ENCODE data around the gene GRIP1.

Gene GRIP1

DNA sequence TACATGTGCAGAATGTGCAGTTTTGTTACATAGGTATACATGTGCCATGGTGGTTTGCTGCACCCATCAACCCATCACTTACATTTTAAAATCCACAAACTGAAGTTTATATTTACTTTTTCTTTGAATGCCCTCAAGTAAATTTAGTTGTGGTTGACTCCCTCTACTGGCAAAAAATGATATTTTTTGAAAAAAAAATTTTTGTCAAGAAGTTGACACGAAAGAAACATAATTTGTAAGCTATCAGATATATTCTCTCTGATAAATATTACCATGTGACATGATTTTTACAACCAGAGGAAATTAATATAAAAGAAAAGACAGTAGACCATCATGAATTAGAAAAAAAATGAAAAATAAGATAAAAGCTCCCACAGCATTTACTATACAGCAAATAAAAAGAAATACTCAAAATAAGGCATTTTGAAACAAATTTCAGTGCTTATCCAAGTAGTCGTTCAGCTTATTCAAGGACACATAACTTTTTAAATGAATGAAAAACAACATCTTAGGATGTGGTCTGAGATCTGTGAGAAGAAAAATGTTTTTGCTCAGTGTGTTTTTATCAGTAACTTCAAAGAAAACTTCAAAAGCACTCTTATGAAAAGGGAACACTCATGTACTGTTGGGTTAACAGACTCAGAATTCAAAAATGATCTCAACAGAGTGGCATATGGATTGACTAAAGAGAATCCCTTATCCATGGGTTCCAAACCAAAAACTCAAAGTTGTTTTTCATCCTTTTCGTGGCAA is 30.0 kb upstream of the GRIP1 start:
- CTCF ChIA-PET = interaction anchor here (0.7 to 5.6 kb wide), 19 partner anchors 9 to 1929 kb away, joined by 3 to 26 read pairs (median 5); no protein-coding TSS in a partner anchor
- TF ChIP-seq, protein P1, sequence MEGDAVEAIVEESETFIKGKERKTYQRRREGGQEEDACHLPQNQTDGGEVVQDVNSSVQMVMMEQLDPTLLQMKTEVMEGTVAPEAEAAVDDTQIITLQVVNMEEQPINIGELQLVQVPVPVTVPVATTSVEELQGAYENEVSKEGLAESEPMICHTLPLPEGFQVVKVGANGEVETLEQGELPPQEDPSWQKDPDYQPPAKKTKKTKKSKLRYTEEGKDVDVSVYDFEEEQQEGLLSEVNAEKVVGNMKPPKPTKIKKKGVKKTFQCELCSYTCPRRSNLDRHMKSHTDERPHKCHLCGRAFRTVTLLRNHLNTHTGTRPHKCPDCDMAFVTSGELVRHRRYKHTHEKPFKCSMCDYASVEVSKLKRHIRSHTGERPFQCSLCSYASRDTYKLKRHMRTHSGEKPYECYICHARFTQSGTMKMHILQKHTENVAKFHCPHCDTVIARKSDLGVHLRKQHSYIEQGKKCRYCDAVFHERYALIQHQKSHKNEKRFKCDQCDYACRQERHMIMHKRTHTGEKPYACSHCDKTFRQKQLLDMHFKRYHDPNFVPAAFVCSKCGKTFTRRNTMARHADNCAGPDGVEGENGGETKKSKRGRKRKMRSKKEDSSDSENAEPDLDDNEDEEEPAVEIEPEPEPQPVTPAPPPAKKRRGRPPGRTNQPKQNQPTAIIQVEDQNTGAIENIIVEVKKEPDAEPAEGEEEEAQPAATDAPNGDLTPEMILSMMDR (IDR thresholded peaks at IDR 0.05; ENCODE audit: control extremely low read depth, extremely low read depth, low read depth, missing control alignments) = peak; percentile 32
- DNase-seq (ENCODE audit: extremely low spot score) = no peak
- POLR2A ChIA-PET = no interaction called here

DNA sequence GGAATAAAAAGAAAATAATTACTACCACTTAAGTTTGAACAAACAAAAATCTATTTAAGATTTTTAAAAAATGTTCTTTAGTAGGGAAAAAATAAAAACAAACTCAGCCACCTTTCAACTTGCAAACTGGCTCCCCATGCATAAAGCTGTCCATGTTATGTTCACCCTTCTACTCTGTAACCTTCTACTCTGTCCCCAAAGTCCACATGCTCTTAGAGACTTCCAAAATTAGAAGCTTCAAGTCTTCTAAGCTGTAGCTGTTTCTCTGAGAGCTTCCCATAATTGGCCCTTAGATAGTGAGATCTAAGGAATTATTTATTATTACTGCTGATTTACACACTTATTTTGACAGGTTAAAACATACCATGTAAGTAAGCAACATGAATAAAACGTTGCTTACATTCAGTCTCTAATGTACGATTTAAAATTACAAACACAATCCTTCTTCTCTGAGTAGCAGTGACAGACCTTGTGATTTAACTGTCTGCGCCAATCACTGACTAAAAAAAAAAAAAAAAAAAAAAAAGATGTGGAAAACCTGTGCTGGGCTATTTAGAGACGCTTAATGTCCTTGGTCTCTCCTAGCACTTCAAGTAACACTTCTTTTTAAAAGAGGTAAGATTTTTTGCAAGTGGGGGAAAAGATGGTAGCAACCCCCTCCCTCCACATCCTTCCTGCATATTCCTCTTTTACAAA is 28.3 kb upstream of the GRIP1 start:
- CTCF ChIA-PET = interaction anchor here (0.8 to 1.1 kb wide), 2 partner anchors 10 to 354 kb away, joined by 3 to 4 read pairs; no protein-coding TSS in a partner anchor
- no peak for DNase-seq (ENCODE audit: extremely low spot score)
- POLR2A ChIA-PET = no interaction called here
- TF ChIP-seq, protein P1 (IDR thresholded peaks at IDR 0.05; ENCODE audit: control extremely low read depth, extremely low read depth, low read depth, missing control alignments) = no peak

DNA sequence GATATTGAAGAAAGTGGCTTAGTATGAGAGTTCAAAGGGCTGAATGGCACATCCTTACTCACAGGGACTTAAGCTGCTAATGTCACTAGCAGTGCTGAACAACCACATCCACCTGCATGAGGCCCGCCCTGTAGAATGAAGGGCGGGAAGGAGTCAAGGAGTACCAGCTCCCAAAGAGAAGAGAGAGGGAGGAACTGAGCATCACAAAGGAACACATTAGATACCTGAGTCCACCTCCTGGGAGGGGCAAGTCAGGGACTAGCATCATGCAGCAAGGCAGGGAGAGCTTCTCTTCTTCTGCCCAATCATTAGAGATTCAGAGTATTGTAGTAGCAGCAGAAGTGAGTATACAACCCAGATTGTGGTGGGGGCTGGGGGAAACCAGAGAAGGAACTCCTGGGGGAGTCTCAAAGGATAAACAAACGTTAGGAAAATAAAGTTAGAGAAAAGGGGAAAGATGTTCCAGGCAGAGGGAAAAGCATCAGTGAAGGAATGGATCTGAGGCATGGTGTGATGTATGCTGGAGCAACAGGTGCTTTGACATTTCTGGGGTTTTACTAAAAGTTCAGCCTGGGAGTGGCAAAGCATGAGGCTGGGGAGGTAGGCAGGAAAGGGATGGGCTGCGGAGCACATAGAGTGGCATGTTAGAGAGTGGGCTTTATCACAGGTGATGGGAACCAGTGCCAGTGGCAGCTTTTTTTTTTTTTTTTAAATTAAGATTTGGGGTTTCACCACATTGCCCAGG is 21.0 kb upstream of the GRIP1 start:
- POLR2A ChIA-PET = no interaction called here
- CTCF ChIA-PET = interaction anchor here (0.8 to 9.5 kb wide), 4 partner anchors 9 to 17 kb away, joined by 3 to 114 read pairs (median 7); no protein-coding TSS in a partner anchor
- DNase-seq (ENCODE audit: extremely low spot score) = no peak
- TF ChIP-seq, protein P1 (IDR thresholded peaks at IDR 0.05; ENCODE audit: control extremely low read depth, extremely low read depth, low read depth, missing control alignments) = no peak

DNA sequence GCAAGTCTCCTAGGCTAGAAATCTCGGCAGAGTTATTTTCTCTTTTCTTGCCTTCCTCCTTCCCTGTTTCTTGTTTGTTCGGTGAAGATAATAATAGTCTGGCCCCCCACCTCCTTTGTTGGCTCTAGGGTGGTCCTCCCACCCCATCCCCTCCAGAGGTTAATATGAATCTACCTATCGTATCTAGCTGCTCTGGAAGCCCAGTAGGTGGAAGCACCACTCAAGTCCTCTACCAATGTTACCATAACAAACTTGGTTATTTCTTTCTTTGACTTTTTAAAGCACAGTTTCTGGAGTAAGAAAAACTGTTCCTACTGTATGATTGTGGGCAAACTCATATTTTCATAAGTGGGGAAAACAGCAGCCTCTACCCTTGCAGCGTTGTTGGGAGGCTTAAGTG is 19.7 kb upstream of the GRIP1 start:
- CTCF ChIA-PET = interaction anchor here (1.4 to 9.5 kb wide), 3 partner anchors 10 to 15 kb away, joined by 5 to 114 read pairs (median 20); no protein-coding TSS in a partner anchor
- TF ChIP-seq, protein P1 (IDR thresholded peaks at IDR 0.05; ENCODE audit: control extremely low read depth, extremely low read depth, low read depth, missing control alignments) = no peak
- no peak for DNase-seq (ENCODE audit: extremely low spot score)
- POLR2A ChIA-PET = no interaction called here

DNA sequence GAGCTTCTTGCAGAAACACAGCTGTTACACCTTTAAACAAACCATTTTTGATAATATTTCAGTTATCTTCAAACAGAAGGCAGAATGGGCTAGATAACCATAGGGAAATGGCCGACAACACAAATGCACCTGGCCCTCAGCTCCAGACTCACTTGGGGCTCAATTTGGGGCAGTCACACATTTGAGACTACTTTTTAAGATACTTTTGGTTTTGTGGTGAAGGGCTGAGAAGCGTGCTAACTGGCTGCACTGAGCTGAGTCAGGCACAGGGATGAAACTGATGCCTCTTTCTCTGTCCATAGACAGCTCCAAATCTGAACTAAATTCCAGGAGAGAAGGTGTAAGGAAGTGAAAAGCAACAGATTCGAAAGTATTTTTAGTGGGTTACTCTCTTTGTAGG is 18.5 kb upstream of the GRIP1 start:
- no peak for DNase-seq (ENCODE audit: extremely low spot score)
- TF ChIP-seq, protein P1 (IDR thresholded peaks at IDR 0.05; ENCODE audit: control extremely low read depth, extremely low read depth, low read depth, missing control alignments) = no peak
- POLR2A ChIA-PET = no interaction called here
- CTCF ChIA-PET = interaction anchor here (1.4 to 9.5 kb wide), 5 partner anchors 9 to 345 kb away, joined by 4 to 114 read pairs (median 5); no protein-coding TSS in a partner anchor
